Gastroesophageal sphincter (tissue), 4 donors: ENCODE measurements around the gene KYAT1. TPM values are rescaled to one million over a fixed set of nuclear protein-coding genes. Genes with fewer than 3 reads are reported as not detected.

Experiments used
- ATAC-seq: fragments of 150-250 bp; one replicate; pipeline ENCODE4 v1.9.1; 2016; ENCODE audit warnings: mild to moderate bottlenecking, moderate library complexity
- H3K27ac ChIP-seq, 4 donors: fragments of 200-600 bp; sonication (generic) in 3 of 4; 1 replicate in 3 of 4; 2 replicates in 1 of 4; pipeline ENCODE4 v1.5.1; 2016 to 2019
- H3K27me3 ChIP-seq: fragments of 200-600 bp; sonication (generic); one replicate; pipeline ENCODE4 v1.5.1; 2019
- H3K36me3 ChIP-seq, 2 donors: fragments of 200-600 bp; sonication (generic); one replicate each; pipeline ENCODE4 v1.5.1; 2019; ENCODE audit warnings: control low read depth in 1 of 2
- H3K4me1 ChIP-seq, 3 donors: fragments of 200-600 bp; sonication (generic); 1 replicate in 2 of 3; 2 replicates in 1 of 3; pipeline ENCODE4 v1.5.1; 2016 to 2019; ENCODE audit warnings: control low read depth in 2 of 3
- H3K4me3 ChIP-seq, 2 donors: fragments of 200-600 bp; sonication (generic); one replicate each; pipeline ENCODE4 v1.5.1; 2019; ENCODE audit warnings: mild to moderate bottlenecking in 1 of 2, moderate library complexity in 1 of 2
- H3K9me3 ChIP-seq, 3 donors: fragments of 200-600 bp; sonication (generic); one replicate each; pipeline ENCODE4 v1.5.1; 2017 to 2019; ENCODE audit warnings: control low read depth in 2 of 3
- EP300 ChIP-seq: sonication (generic); formaldehyde crosslinking; IDR thresholded peaks from one replicate; pipeline ENCODE4 v1.6.1; 2017; ENCODE audit warnings: antibody characterized with exemption, mild to moderate bottlenecking
- POLR2A ChIP-seq, 2 donors: fragments of 450-650 bp; IDR thresholded peaks; one replicate each; pipeline ENCODE4 v1.6.1; 2017; ENCODE audit warnings: antibody characterized with exemption in 2 of 2, mild to moderate bottlenecking in 2 of 2, moderate library complexity in 1 of 2
- POLR2AphosphoS5 ChIP-seq: sonication (generic); formaldehyde crosslinking; IDR thresholded peaks from one replicate; pipeline ENCODE4 v1.6.1; 2017; ENCODE audit warnings: antibody characterized with exemption
- WGBS, 2 donors: methylation state at CpG; one replicate each; pipeline ENCODE4 v1.1.5; 2018; ENCODE audit warnings: low coverage in 1 of 2; 5-methylcytosine and 5-hydroxymethylcytosine counted together
- total RNA-seq, 4 donors: library from RNA; depleted of rRNA; stranded (reverse); fragments of >200 nt; gene quantifications; one replicate each; pipeline ENCODE4 v1.1.0, GENCODE V29; 2016
- TF ChIP-seq, protein P1 (sequence below), 4 experiments: fragments of 200-600 bp in 2 of 4; fragments of 450-650 bp in 2 of 4; sonication (generic) in 1 of 4; IDR thresholded peaks; one replicate each; pipeline ENCODE4 v1.5.1; 2017 to 2019; ENCODE audit warnings: antibody characterized with exemption in 4 of 4, mild to moderate bottlenecking in 2 of 4, moderate library complexity in 2 of 4

The KYAT1 gene
- total RNA-seq, 4 donors from 2014 or later: 3.4 to 7.9 (median 4.8) TPM

DNA sequence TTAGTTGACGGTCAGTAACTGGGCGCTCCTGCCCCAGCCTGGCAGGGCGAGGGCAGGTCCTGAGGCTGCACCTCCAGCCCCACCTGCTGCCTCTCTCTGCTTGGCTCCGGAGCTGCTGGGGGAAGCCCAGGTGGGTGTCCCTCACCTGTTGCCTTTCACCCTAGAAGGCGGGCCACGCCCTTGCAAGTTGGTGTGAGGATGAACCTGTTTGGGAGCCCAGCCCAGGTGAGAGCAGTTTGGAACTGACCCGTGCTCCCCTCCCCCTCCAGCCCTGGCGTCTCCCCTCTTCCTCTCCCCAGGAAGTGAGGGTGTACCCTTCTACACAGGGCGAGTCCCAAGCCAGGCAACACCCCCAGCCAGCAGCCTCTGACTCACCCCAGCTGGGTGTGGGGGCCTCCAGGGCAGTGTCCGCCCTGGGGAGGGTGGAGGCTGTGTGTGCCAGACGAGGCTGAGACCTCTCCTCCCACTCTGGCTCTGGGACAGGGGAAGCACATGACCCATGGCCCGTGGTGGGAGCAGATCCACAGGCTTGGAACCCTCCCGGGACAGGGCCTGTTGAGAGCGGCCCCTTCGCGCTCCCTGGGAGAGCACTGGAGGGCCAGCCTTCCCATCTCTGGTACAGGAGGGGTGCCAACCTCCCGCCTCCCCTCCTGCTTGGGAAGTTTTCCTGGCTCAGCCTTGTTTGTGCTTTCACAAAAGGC, 10.6 kb upstream of the KYAT1 start:
- Histone ChIP-seq H3K27ac (peak overlapping the region; percentile 7 to 89 (median 84)), H3K36me3 (peaks cover 0 to 58% of the 10 kb centered on the region in 2 donors), H3K4me3 (peak overlapping the region in 1 of 2 donors; percentile 38), H3K27me3 (no peaks in the 10 kb centered on the region), H3K9me3 (no peaks in the 10 kb centered on the region), H3K4me1 (peaks cover 0 to 78% (median 31%) of the 10 kb centered on the region in 3 donors)
- TF ChIP-seq, protein P1, sequence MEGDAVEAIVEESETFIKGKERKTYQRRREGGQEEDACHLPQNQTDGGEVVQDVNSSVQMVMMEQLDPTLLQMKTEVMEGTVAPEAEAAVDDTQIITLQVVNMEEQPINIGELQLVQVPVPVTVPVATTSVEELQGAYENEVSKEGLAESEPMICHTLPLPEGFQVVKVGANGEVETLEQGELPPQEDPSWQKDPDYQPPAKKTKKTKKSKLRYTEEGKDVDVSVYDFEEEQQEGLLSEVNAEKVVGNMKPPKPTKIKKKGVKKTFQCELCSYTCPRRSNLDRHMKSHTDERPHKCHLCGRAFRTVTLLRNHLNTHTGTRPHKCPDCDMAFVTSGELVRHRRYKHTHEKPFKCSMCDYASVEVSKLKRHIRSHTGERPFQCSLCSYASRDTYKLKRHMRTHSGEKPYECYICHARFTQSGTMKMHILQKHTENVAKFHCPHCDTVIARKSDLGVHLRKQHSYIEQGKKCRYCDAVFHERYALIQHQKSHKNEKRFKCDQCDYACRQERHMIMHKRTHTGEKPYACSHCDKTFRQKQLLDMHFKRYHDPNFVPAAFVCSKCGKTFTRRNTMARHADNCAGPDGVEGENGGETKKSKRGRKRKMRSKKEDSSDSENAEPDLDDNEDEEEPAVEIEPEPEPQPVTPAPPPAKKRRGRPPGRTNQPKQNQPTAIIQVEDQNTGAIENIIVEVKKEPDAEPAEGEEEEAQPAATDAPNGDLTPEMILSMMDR (IDR thresholded peaks at IDR 0.05): no peak
- TF ChIP-seq EP300 (no peak), POLR2AphosphoS5 (peak; percentile 86)
- 8% methylated on average over 2 of the region's 17 CpGs; no CpG with 5 or more reads in 1 of the 2 donors for WGBS, 2 donors
- peak; percentile 98 for ATAC-seq

GRCh38 chr9:128891321-128892220, 9.8 kb upstream of the KYAT1 start:
- Histone ChIP-seq H3K4me1 (peaks cover 0 to 86% (median 31%) of the 10 kb centered on the region in 3 donors), H3K36me3 (peaks cover 0 to 58% of the 10 kb centered on the region in 2 donors)
- ATAC-seq: no peak

GRCh38 chr9:128887914-128888350, 6.2 kb upstream of the KYAT1 start:
- H3K4me1 ChIP-seq: peaks cover 0 to 98% (median 51%) of the 10 kb centered on the region in 3 donors
- no peak overlapping the region for H3K4me3 ChIP-seq
- no peaks in the 10 kb centered on the region for H3K27me3 ChIP-seq
- no peak for ATAC-seq
- H3K27ac ChIP-seq: peak overlapping the region in 3 of 4 donors; percentile 38 to 97 (median 51)
- WGBS, 2 donors: 13 to 47% methylated on average over 3 to 6 of the region's 9 CpGs
- H3K9me3 ChIP-seq: no peaks in the 10 kb centered on the region
- TF ChIP-seq, protein P1 (IDR thresholded peaks at IDR 0.05): no peak
- peaks cover 0 to 58% of the 10 kb centered on the region in 2 donors for H3K36me3 ChIP-seq

More at GRCh38 chr9:128891321-128892220, 9.8 kb upstream of the KYAT1 start:
- peak overlapping the region; percentile 7 to 89 (median 84) for H3K27ac ChIP-seq
- H3K4me3 ChIP-seq: peak overlapping the region in 1 of 2 donors; percentile 38
- TF ChIP-seq EP300 (no peak), POLR2A (IDR thresholded peaks at IDR 0.05) (no peak), POLR2AphosphoS5 (no peak)
- TF ChIP-seq, protein P1 (IDR thresholded peaks at IDR 0.05): no peak
- no peaks in the 10 kb centered on the region for H3K9me3 ChIP-seq
- no peaks in the 10 kb centered on the region for H3K27me3 ChIP-seq
- WGBS, 2 donors: 46 to 58% methylated on average over 5 to 8 of the region's 15 CpGs

DNA sequence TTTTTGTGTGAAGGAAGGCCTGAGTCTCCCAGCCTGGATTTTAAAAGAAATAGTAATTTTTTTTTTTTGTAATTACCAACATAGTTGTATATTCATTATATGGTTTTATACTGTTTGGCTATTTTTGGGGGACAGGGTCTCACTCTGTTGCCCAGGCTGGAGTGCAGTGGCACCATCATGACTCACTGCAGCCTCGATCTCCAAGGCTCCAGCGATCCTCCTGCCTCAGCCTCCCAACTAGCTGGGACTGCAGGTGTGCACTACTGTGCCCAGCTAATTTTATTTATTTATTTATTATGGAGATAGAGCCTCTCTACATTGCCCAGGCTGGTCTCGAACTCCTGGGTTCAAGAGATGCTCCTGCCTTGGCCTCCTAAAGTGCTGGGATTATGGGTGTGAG, 5.3 kb upstream of the KYAT1 start:
- H3K4me3 ChIP-seq: no peak overlapping the region
- H3K4me1 ChIP-seq: peaks cover 0 to 92% (median 46%) of the 10 kb centered on the region in 3 donors
- peak overlapping the region in 2 of 4 donors; percentile 51 to 97 for H3K27ac ChIP-seq
- H3K36me3 ChIP-seq: peaks cover 0 to 58% of the 10 kb centered on the region in 2 donors
- H3K9me3 ChIP-seq: no peaks in the 10 kb centered on the region
- H3K27me3 ChIP-seq: no peaks in the 10 kb centered on the region
- TF ChIP-seq, protein P1 (IDR thresholded peaks at IDR 0.05): no peak
- no peak for TF ChIP-seq POLR2A (IDR thresholded peaks at IDR 0.05)
- TF ChIP-seq EP300: no peak
- no peak for TF ChIP-seq POLR2AphosphoS5
- no peak for ATAC-seq
- WGBS, 2 donors: 91 to 100% methylated on average over 1 to 3 of the region's 3 CpGs
